ENCODE results near the gene NTRK3. TPM values are rescaled to one million over a fixed set of nuclear protein-coding genes. Genes with fewer than 3 reads are reported as not detected.

NTRK3 gene
- total RNA-seq, 1 donor from 2014 or later, result not detected

DNA sequence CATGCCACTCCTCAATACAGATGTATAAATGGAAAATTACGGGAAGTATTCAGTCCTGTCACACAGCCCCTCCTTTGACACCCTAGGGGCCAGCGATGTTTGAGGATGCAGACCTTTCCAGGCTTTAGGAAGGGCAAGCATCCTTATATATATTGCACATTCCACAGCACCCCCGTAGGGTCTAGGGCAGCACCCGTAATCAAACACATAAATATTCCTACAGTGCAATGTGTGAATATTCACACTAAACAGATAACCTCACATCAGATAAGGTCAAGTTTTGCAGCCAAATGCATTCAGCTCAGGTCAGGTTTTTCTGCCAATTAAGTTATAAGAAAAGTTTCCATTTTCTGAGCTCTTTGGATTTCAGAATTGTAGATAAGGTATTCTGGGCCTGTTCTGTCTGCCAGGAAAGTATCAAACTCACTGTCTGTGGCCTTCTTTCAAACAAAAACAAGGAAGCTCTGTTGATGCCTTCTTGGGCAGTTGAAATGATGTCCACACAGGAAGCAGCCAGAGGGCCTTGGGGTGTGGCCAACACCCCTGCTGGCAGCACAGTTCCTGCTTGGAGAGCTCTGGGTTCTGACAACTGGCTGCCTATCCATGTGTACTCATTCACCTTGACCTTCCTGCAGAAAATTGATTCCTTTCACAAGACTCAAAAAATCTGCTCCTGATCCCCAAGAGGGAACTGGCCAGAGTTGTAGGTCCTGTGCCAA is 427.0 kb downstream of the NTRK3 start:
- TF ChIP-seq, protein P1, sequence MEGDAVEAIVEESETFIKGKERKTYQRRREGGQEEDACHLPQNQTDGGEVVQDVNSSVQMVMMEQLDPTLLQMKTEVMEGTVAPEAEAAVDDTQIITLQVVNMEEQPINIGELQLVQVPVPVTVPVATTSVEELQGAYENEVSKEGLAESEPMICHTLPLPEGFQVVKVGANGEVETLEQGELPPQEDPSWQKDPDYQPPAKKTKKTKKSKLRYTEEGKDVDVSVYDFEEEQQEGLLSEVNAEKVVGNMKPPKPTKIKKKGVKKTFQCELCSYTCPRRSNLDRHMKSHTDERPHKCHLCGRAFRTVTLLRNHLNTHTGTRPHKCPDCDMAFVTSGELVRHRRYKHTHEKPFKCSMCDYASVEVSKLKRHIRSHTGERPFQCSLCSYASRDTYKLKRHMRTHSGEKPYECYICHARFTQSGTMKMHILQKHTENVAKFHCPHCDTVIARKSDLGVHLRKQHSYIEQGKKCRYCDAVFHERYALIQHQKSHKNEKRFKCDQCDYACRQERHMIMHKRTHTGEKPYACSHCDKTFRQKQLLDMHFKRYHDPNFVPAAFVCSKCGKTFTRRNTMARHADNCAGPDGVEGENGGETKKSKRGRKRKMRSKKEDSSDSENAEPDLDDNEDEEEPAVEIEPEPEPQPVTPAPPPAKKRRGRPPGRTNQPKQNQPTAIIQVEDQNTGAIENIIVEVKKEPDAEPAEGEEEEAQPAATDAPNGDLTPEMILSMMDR (IDR thresholded peaks at IDR 0.05), result no peak
- Mint-ChIP-seq H3K27me3 (ENCODE audit: unreplicated experiment) (no peaks in the 10 kb centered on the region), H3K36me3 (ENCODE audit: unreplicated experiment) (no peaks in the 10 kb centered on the region), H3K27ac (ENCODE audit: unreplicated experiment) (no peak overlapping the region), H3K4me1 (ENCODE audit: unreplicated experiment) (no peaks in the 10 kb centered on the region), H3K9me3 (ENCODE audit: unreplicated experiment) (peaks cover 7% of the 10 kb centered on the region), H3K4me3 (ENCODE audit: unreplicated experiment) (no peak overlapping the region)
- DNase-seq (ENCODE audit: extremely low spot score, unreplicated experiment), result no peak

DNA sequence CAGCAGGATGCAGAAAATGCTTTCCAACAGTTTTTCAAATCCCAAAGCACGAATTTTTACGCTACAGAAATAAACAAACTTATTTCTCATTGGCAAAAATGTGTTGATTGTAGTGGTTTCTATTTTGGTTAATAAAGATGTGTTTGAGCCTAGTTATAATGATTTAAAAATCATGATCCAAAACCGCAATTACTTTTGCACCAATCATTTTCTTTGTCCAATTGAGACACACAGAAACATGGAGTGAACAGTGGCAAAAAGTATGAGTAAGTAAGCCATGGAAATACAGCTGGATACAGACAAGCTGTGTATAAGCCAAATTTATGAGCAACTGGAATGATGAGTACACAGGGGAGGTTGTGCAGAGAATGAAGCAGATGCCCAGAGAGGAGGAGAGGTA is 427.9 kb downstream of the NTRK3 start:
- Mint-ChIP-seq H3K4me1 (ENCODE audit: unreplicated experiment) (no peaks in the 10 kb centered on the region), H3K4me3 (ENCODE audit: unreplicated experiment) (no peak overlapping the region), H3K27me3 (ENCODE audit: unreplicated experiment) (no peaks in the 10 kb centered on the region), H3K36me3 (ENCODE audit: unreplicated experiment) (no peaks in the 10 kb centered on the region), H3K27ac (ENCODE audit: unreplicated experiment) (no peak overlapping the region), H3K9me3 (ENCODE audit: unreplicated experiment) (peaks cover 7% of the 10 kb centered on the region)
- TF ChIP-seq, protein P1 (IDR thresholded peaks at IDR 0.05), result no peak
- no peak for DNase-seq (ENCODE audit: extremely low spot score, unreplicated experiment)

DNA sequence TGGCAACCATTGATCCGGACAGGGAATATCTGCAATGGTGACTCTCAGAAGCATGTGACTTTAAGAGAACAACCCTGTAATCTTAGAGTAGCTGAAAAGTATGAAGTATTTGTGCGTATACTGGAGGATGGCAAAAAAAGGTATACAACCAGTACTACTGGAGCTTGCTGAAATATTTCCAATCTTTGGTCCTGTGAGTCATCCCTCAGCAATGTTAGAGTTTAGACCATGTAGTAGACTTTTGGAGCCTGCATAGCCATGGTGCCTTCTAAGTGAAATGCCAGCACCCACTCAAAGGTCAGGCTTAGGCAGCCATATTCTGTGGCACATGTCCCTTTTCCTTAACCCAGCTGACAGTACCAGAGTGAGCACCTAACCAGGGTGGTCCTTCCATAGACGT is 429.4 kb downstream of the NTRK3 start:
- DNase-seq (ENCODE audit: extremely low spot score, unreplicated experiment), result no peak
- Mint-ChIP-seq H3K27me3 (ENCODE audit: unreplicated experiment) (no peaks in the 10 kb centered on the region), H3K4me3 (ENCODE audit: unreplicated experiment) (no peak overlapping the region), H3K9me3 (ENCODE audit: unreplicated experiment) (peaks cover 7% of the 10 kb centered on the region), H3K27ac (ENCODE audit: unreplicated experiment) (no peak overlapping the region), H3K36me3 (ENCODE audit: unreplicated experiment) (no peaks in the 10 kb centered on the region), H3K4me1 (ENCODE audit: unreplicated experiment) (no peaks in the 10 kb centered on the region)
- TF ChIP-seq, protein P1 (IDR thresholded peaks at IDR 0.05), result no peak

DNA sequence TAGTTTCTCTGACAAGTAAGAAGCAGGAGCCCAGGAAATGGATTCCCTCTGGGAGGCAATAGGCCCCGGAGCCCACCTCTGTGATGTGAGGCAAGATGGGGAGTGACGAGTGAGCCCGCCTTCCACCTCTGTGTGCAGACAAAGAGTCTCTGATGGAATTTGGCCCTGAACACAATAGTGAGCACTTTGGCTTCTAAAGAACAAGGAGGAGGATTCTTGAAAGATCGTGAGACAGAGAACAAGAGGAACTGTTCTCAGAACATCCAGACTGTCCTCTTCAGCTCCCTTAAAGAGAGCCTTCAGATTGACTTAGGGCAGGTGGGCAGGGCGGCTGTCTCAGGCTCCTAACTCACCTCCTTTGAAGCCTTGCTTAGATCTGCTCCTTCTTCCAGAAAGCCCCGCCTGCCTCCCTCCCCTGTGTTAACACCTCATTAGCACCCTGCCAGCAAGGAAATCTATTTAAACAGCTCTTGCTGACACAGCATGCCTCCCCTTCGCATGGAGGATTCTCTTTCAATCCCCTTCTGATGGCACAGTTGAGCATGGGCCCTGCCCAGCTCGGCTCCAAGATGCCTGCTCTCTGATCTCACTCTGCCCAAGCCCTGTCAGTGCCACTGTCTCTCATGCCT is 430.3 kb downstream of the NTRK3 start:
- Mint-ChIP-seq H3K27me3 (ENCODE audit: unreplicated experiment) (no peaks in the 10 kb centered on the region), H3K4me3 (ENCODE audit: unreplicated experiment) (no peak overlapping the region), H3K9me3 (ENCODE audit: unreplicated experiment) (peaks cover 7% of the 10 kb centered on the region), H3K4me1 (ENCODE audit: unreplicated experiment) (no peaks in the 10 kb centered on the region), H3K27ac (ENCODE audit: unreplicated experiment) (no peak overlapping the region), H3K36me3 (ENCODE audit: unreplicated experiment) (no peaks in the 10 kb centered on the region)
- TF ChIP-seq, protein P1 (IDR thresholded peaks at IDR 0.05), result no peak
- DNase-seq (ENCODE audit: extremely low spot score, unreplicated experiment), result no peak

DNA sequence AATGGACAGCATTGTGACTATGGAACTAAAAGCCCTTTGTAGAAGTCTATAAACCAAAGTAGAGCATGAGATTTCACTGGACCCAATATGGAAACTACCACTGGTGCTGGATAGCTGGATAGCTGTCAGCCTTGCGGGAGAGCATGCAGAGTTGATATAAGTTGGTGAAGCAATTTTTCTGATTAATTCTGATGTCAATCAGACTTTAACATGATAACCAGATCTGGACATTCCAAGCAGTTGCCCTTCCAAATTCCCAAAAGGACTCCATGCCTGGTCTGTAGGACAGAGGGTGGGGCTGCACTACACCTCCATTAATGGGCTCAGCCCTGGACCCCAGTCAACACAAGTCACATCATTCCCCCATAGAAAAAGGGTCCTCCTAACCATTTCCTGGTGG is 437.8 kb downstream of the NTRK3 start:
- Mint-ChIP-seq H3K4me1 (ENCODE audit: unreplicated experiment) (peaks cover 18% of the 10 kb centered on the region), H3K27ac (ENCODE audit: unreplicated experiment) (no peak overlapping the region), H3K36me3 (ENCODE audit: unreplicated experiment) (no peaks in the 10 kb centered on the region), H3K9me3 (ENCODE audit: unreplicated experiment) (no peaks in the 10 kb centered on the region), H3K4me3 (ENCODE audit: unreplicated experiment) (no peak overlapping the region), H3K27me3 (ENCODE audit: unreplicated experiment) (no peaks in the 10 kb centered on the region)
- DNase-seq (ENCODE audit: extremely low spot score, unreplicated experiment), result no peak
- TF ChIP-seq, protein P1 (IDR thresholded peaks at IDR 0.05), result no peak

Measured in osteocyte (in vitro differentiated cells).